ENCODE measurements around the gene SDHB.

Gene SDHB

GRCh38 chr1:17045634-17046333 lies 8.0 kb downstream of the SDHB start:
- no peak for DNase-seq (ENCODE audit: low read depth in 2 of 2)

GRCh38 chr1:17045150-17045549 lies 8.7 kb downstream of the SDHB start:
- DNase-seq (ENCODE audit: low read depth in 2 of 2), result no peak

- no peak for DNase-seq (ENCODE audit: low read depth in 2 of 2)
Observed at GRCh38 chr1:17043676-17044075, 10.2 kb downstream of the SDHB start.

GRCh38 chr1:17040135-17040534 lies 13.7 kb downstream of the SDHB start:
- no peak for DNase-seq (ENCODE audit: low read depth in 2 of 2)

- DNase-seq (ENCODE audit: low read depth in 2 of 2), result no peak
Observed at GRCh38 chr1:17039522-17039921, 14.3 kb downstream of the SDHB start.

- no peak for DNase-seq (ENCODE audit: low read depth in 2 of 2)
Observed at GRCh38 chr1:17033481-17033880, 20.4 kb downstream of the SDHB start.

- no peak for DNase-seq (ENCODE audit: low read depth in 2 of 2)
Observed at GRCh38 chr1:17032741-17033140, 21.1 kb downstream of the SDHB start.

GRCh38 chr1:17031436-17031835 lies 22.4 kb downstream of the SDHB start:
- no peak for DNase-seq (ENCODE audit: low read depth in 2 of 2)

- DNase-seq (ENCODE audit: low read depth in 2 of 2), result no peak
Observed at GRCh38 chr1:17030206-17030605, 23.6 kb downstream of the SDHB start.

- no peak for DNase-seq (ENCODE audit: low read depth in 2 of 2)
Observed at GRCh38 chr1:17028662-17029188, 25.1 kb downstream of the SDHB start.

GRCh38 chr1:17027900-17028299 lies 25.9 kb downstream of the SDHB start:
- DNase-seq (ENCODE audit: low read depth in 2 of 2), result no peak

- no peak for DNase-seq (ENCODE audit: low read depth in 2 of 2)
Observed at GRCh38 chr1:17027403-17027802, 26.4 kb downstream of the SDHB start.

- DNase-seq (ENCODE audit: low read depth in 2 of 2), result no peak
Observed at GRCh38 chr1:17024721-17025120, 29.1 kb downstream of the SDHB start.

GRCh38 chr1:17023573-17023972 lies 30.3 kb downstream of the SDHB start:
- no peak for DNase-seq (ENCODE audit: low read depth in 2 of 2)

GRCh38 chr1:17023102-17023501 lies 30.7 kb downstream of the SDHB start:
- no peak for DNase-seq (ENCODE audit: low read depth in 2 of 2)

- no peak for DNase-seq (ENCODE audit: low read depth in 2 of 2)
Observed at GRCh38 chr1:17021896-17022295, 31.9 kb downstream of the SDHB start.

- DNase-seq (ENCODE audit: low read depth in 2 of 2), result no peak
Observed at GRCh38 chr1:17020502-17020901, 33.3 kb downstream of the SDHB start.

- no peak for DNase-seq (ENCODE audit: low read depth in 2 of 2)
Observed at GRCh38 chr1:17018849-17019248, 35.0 kb downstream of the SDHB start.

GRCh38 chr1:17017435-17017834 lies 36.4 kb downstream of the SDHB start:
- no peak for DNase-seq (ENCODE audit: low read depth in 2 of 2)

- no peak for DNase-seq (ENCODE audit: low read depth in 2 of 2)
Observed at GRCh38 chr1:17016317-17016661, 37.5 kb downstream of the SDHB start.

GRCh38 chr1:17014671-17015567 lies 38.9 kb downstream of the SDHB start:
- no peak for DNase-seq (ENCODE audit: low read depth in 2 of 2)

- DNase-seq (ENCODE audit: low read depth in 2 of 2), result no peak
Observed at GRCh38 chr1:17013491-17014320, 40.1 kb downstream of the SDHB start.

All from stimulated activated CD8-positive, alpha-beta memory T cell treated with anti-CD3 and anti-CD28 coated beads, Interleukin-7, amount 100 ng/mL, for 1 hour (primary cell).